H9 (cell line): ENCODE measurements around the gene CACNA2D4. TPM values are rescaled to one million over a fixed set of nuclear protein-coding genes. Genes with fewer than 3 reads are reported as not detected.

Source experiments
- DNase-seq: peaks from one replicate; pipeline ENCODE4 v3.0.0-alpha.2; 2017
- H2AFZ ChIP-seq: one replicate; pipeline ENCODE4 v1.6.1; 2013; ENCODE audit warnings: mild to moderate bottlenecking, low read length, control low read depth, moderate library complexity
- H2AK5ac ChIP-seq: 2 replicates; pipeline ENCODE4 v1.6.1; 2013; ENCODE audit warnings: low read length, control low read depth, mixed read lengths; ENCODE audit not compliant: insufficient read length
- H2BK120ac ChIP-seq: one replicate; pipeline ENCODE4 v1.6.1; 2013; ENCODE audit warnings: low read depth, mild to moderate bottlenecking, low read length, control low read depth, inconsistent platforms; ENCODE audit not compliant: poor library complexity, severe bottlenecking
- H2BK12ac ChIP-seq: 2 replicates; pipeline ENCODE4 v1.6.1; 2013; ENCODE audit warnings: low read length, control low read depth, mixed read lengths, low read depth; ENCODE audit not compliant: insufficient read length
- H2BK15ac ChIP-seq: 2 replicates; pipeline ENCODE4 v1.6.1; 2013; ENCODE audit warnings: low read depth, low read length, control low read depth
- H2BK20ac ChIP-seq: one replicate; pipeline ENCODE4 v1.6.1; 2013; ENCODE audit warnings: low read depth, mild to moderate bottlenecking, low read length, control low read depth, inconsistent platforms; ENCODE audit not compliant: poor library complexity, severe bottlenecking
- H2BK5ac ChIP-seq: 2 replicates; pipeline ENCODE4 v1.6.1; 2013; ENCODE audit warnings: low read length, control low read depth, mixed read lengths; ENCODE audit not compliant: insufficient read length
- H3K14ac ChIP-seq: 2 replicates; pipeline ENCODE4 v1.6.1; 2013; ENCODE audit warnings: low read length, control low read depth; ENCODE audit not compliant: insufficient read depth
- H3K18ac ChIP-seq: 2 replicates; pipeline ENCODE4 v1.6.1; 2013; ENCODE audit warnings: low read depth, mild to moderate bottlenecking, mixed read lengths, low read length, control low read depth; ENCODE audit not compliant: insufficient read length
- H3K23ac ChIP-seq: 2 replicates; pipeline ENCODE4 v1.6.1; 2013; ENCODE audit warnings: low read length, control low read depth, mixed read lengths, low read depth; ENCODE audit not compliant: insufficient read length
- H3K23me2 ChIP-seq: 2 replicates; pipeline ENCODE4 v1.6.1; 2013; ENCODE audit warnings: low read depth, mild to moderate bottlenecking, mixed read lengths, low read length, control low read depth; ENCODE audit not compliant: insufficient read length, poor library complexity, severe bottlenecking
- H3K27ac ChIP-seq: 2 replicates; pipeline ENCODE4 v1.5.1; 2013; ENCODE audit warnings: low read length, control low read depth, mixed read lengths, low read depth; ENCODE audit not compliant: insufficient read length
- H3K27me3 ChIP-seq: 2 replicates; pipeline ENCODE4 v1.6.1; 2013; ENCODE audit warnings: low read length, control low read depth, inconsistent platforms; ENCODE audit not compliant: insufficient read depth
- H3K4ac ChIP-seq: 2 replicates; pipeline ENCODE4 v1.6.1; 2013; ENCODE audit warnings: low read depth, mild to moderate bottlenecking, control low read depth, inconsistent platforms, low read length, moderate library complexity
- H3K4me1 ChIP-seq: 2 replicates; pipeline ENCODE4 v1.6.1; 2013; ENCODE audit warnings: low read length, control low read depth, inconsistent platforms; ENCODE audit not compliant: insufficient read depth
- H3K4me2 ChIP-seq: 2 replicates; pipeline ENCODE4 v1.6.1; 2013; ENCODE audit warnings: low read length, control low read depth, mixed read lengths; ENCODE audit not compliant: insufficient read length, insufficient read depth
- H3K56ac ChIP-seq: 2 replicates; pipeline ENCODE4 v1.6.1; 2013; ENCODE audit warnings: low read depth, mild to moderate bottlenecking, mixed read lengths, low read length, control low read depth; ENCODE audit not compliant: insufficient read length
- H3K79me1 ChIP-seq: 2 replicates; pipeline ENCODE4 v1.6.1; 2013; ENCODE audit warnings: low read depth, mild to moderate bottlenecking, moderate library complexity, low read length, control low read depth, inconsistent platforms; ENCODE audit not compliant: insufficient read depth, poor library complexity, severe bottlenecking
- H3K79me2 ChIP-seq: 2 replicates; pipeline ENCODE4 v1.6.1; 2013; ENCODE audit warnings: low read length, control low read depth, inconsistent platforms; ENCODE audit not compliant: insufficient read depth
- H3K9ac ChIP-seq: 2 replicates; pipeline ENCODE4 v1.6.1; 2013; ENCODE audit warnings: low read length, control low read depth, mixed read lengths; ENCODE audit not compliant: insufficient read length; ENCODE audit errors: extremely low read depth
- H3K9me3 ChIP-seq: one replicate; pipeline ENCODE4 v1.6.1; 2013; ENCODE audit warnings: low read depth, low read length, inconsistent platforms; ENCODE audit not compliant: control insufficient read depth
- H3T11ph ChIP-seq: one replicate; pipeline ENCODE4 v1.6.1; 2013; ENCODE audit warnings: mild to moderate bottlenecking, low read length, control low read depth, inconsistent platforms
- H4K20me1 ChIP-seq: one replicate; pipeline ENCODE4 v1.6.1; 2013; ENCODE audit not compliant: control insufficient read depth, insufficient read length, insufficient read depth
- H4K5ac ChIP-seq: 2 replicates; pipeline ENCODE4 v1.6.1; 2013; ENCODE audit warnings: low read depth, mild to moderate bottlenecking, mixed read lengths, low read length, control low read depth; ENCODE audit not compliant: insufficient read length
- H4K8ac ChIP-seq: replicated peaks from 2 replicates; pipeline ENCODE4 v1.6.1; 2013; ENCODE audit warnings: low read length, control low read depth, mixed read lengths, low read depth; ENCODE audit not compliant: insufficient read length
- H4K91ac ChIP-seq: 2 replicates; pipeline ENCODE4 v1.6.1; 2013; ENCODE audit warnings: low read depth, mild to moderate bottlenecking, moderate library complexity, mixed read lengths, low read length, control low read depth; ENCODE audit not compliant: insufficient read length
- H3K27ac Mint-ChIP-seq, 3 experiments: 2 replicates in 2 of 3; 3 replicates in 1 of 3; pipeline ENCODE4 v1.8.0; 2020 to 2021; ENCODE audit warnings: mixed read lengths in 3 of 3, mild to moderate bottlenecking in 1 of 3, moderate library complexity in 1 of 3
- H3K27me3 Mint-ChIP-seq: 2 replicates; pipeline ENCODE4 v1.8.0; 2021; ENCODE audit warnings: low read depth, mild to moderate bottlenecking, moderate library complexity, mixed read lengths
- H3K36me3 Mint-ChIP-seq, 3 experiments: 2 replicates in 2 of 3; 3 replicates in 1 of 3; pipeline ENCODE4 v1.8.0; 2020 to 2021; ENCODE audit warnings: low read depth in 3 of 3, mixed read lengths in 3 of 3; ENCODE audit not compliant: insufficient read depth in 1 of 3
- H3K4me1 Mint-ChIP-seq, 2 experiments: 2 replicates each; pipeline ENCODE4 v1.8.0; 2020; ENCODE audit warnings: mixed read lengths in 2 of 2
- H3K4me3 Mint-ChIP-seq, 2 experiments: 2 replicates in 1 of 2; 3 replicates in 1 of 2; pipeline ENCODE4 v1.8.0; 2020 to 2021; ENCODE audit warnings: mild to moderate bottlenecking in 2 of 2, mixed read lengths in 2 of 2, moderate library complexity in 1 of 2
- H3K9me3 Mint-ChIP-seq, 2 experiments: 2 replicates in 1 of 2; 3 replicates in 1 of 2; pipeline ENCODE4 v1.8.0; 2020; ENCODE audit warnings: mild to moderate bottlenecking in 2 of 2, mixed read lengths in 2 of 2, moderate library complexity in 1 of 2
- WGBS: extraction: QIAGEN DNeasy Blood & Tissue Kit; methylation state at CpG from one replicate; pipeline ENCODE4 v1.1.7; 2013; ENCODE audit warnings: missing lambda C conversion rate, low lambda C conversion rate, mixed read lengths; ENCODE audit not compliant: insufficient read length; ENCODE audit errors: extremely low coverage; 5-methylcytosine and 5-hydroxymethylcytosine counted together
- total RNA-seq: library from RNA; stranded (reverse); gene quantifications from 2 replicates; pipeline ENCODE4 v1.2.1, GENCODE V29; 2021
- TF ChIP-seq, protein P1 (sequence below): fragments of 200-600 bp; sonication (generic); conservative IDR thresholded peaks from 3 replicates; pipeline ENCODE4 v1.8.0; 2021; ENCODE audit warnings: antibody characterized with exemption, mild to moderate bottlenecking

Gene CACNA2D4
- total RNA-seq, 1 experiment from 2014 or later = 0.79 TPM

DNA sequence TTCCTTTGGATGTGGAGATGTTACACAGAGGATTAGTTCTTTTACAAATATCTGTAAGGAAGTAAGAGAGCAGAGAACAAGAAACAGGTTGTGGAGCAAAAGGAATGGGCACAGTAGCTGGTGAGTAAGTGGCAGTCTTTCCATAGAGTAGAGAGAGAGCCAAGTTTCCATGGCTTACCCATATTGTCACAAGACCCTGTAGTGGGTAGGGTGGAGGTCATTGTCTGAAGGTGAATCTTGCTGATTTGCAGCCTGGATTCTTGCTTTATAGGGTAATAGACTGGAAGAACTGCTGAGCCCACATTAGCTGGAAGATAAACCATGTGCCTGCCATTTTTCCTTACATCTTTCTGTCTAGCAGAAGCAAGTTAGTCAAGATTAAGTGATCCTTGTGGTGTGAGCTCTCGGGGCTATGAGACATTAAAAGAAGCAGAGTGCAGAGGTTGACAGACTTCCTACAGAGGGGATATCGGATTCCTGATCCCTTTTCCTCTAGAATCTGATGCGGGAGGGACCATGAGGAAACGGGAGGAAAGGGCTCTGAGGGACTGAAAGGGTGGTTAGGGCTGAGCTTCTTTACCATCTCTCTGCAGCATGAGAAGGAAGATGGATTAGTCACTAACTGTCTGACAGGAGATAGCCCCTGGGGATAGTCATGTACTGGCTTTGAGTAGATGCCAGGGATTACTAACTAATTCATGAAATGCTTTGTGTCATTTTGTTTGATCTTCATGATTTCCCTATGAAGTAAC lies 142.1 kb downstream of the CACNA2D4 start:
- H3K36me3 Mint-ChIP-seq = peaks cover 2 to 39% (median 9%) of the 10 kb centered on the region in 3 experiments; a peak in 5 of 7 replicates
- H3K4ac ChIP-seq = no peak overlapping the region
- no peaks in the 10 kb centered on the region for H4K20me1 ChIP-seq
- H2BK120ac ChIP-seq = no peak overlapping the region
- H2BK12ac ChIP-seq = no peak overlapping the region
- no peak overlapping the region for H4K5ac ChIP-seq
- no peaks in the 10 kb centered on the region for H3K27me3 ChIP-seq
- H3K27ac Mint-ChIP-seq = peak overlapping the region; percentile 31 to 50 (median 42); a peak in 4 of 7 replicates
- no peak overlapping the region for H3K4me2 ChIP-seq
- H2BK5ac ChIP-seq = no peak overlapping the region
- no peak overlapping the region for H3K56ac ChIP-seq
- H3K9ac ChIP-seq = no peak overlapping the region
- no peak overlapping the region for H3K27ac ChIP-seq
- no peak overlapping the region for H2AFZ ChIP-seq
- no peak overlapping the region for H3K4me3 Mint-ChIP-seq
- H3K27me3 Mint-ChIP-seq = no peaks in the 10 kb centered on the region
- no peak for DNase-seq
- H3K18ac ChIP-seq = no peak overlapping the region
- H3K4me1 ChIP-seq = no peaks in the 10 kb centered on the region
- H3T11ph ChIP-seq = no peak overlapping the region
- no peaks in the 10 kb centered on the region for H3K9me3 ChIP-seq
- WGBS = no CpG with 5 or more reads among the region's 4 CpGs
- no peaks in the 10 kb centered on the region for H3K9me3 Mint-ChIP-seq
- H2AK5ac ChIP-seq = no peak overlapping the region
- TF ChIP-seq, protein P1, sequence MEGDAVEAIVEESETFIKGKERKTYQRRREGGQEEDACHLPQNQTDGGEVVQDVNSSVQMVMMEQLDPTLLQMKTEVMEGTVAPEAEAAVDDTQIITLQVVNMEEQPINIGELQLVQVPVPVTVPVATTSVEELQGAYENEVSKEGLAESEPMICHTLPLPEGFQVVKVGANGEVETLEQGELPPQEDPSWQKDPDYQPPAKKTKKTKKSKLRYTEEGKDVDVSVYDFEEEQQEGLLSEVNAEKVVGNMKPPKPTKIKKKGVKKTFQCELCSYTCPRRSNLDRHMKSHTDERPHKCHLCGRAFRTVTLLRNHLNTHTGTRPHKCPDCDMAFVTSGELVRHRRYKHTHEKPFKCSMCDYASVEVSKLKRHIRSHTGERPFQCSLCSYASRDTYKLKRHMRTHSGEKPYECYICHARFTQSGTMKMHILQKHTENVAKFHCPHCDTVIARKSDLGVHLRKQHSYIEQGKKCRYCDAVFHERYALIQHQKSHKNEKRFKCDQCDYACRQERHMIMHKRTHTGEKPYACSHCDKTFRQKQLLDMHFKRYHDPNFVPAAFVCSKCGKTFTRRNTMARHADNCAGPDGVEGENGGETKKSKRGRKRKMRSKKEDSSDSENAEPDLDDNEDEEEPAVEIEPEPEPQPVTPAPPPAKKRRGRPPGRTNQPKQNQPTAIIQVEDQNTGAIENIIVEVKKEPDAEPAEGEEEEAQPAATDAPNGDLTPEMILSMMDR = no peak
- H2BK20ac ChIP-seq = no peak overlapping the region
- no peaks in the 10 kb centered on the region for H3K23me2 ChIP-seq
- no peaks in the 10 kb centered on the region for H3K79me1 ChIP-seq
- no peaks in the 10 kb centered on the region for H3K79me2 ChIP-seq
- H3K23ac ChIP-seq = no peak overlapping the region
- no peak overlapping the region for H2BK15ac ChIP-seq
- H3K4me1 Mint-ChIP-seq = peaks cover 17 to 19% of the 10 kb centered on the region in 2 experiments
- no peak overlapping the region for H4K91ac ChIP-seq
- H3K14ac ChIP-seq = no peak overlapping the region
- H4K8ac ChIP-seq = no peak overlapping the region
